Measurements from ENCODE around the gene ERCC6.

- TF ChIP-seq CTCF (conservative IDR thresholded peaks at IDR 0.05 in 1 of 2, IDR thresholded peaks at IDR 0.05 in 1 of 2; ENCODE audit: low read depth in 1 of 2, low read length in 2 of 2): no peak
- no peak for TF ChIP-seq EZH2 (IDR thresholded peaks at IDR 0.05; ENCODE audit: low read length, missing control alignments)
These were observed 39.5 kb upstream of the ERCC6 start for GRCh38 chr10:49578392-49578791.
